Endothelial cell of umbilical vein (primary cell): Measurements from ENCODE around the gene IL25.
"Not testable (repeated sequence)": the region's sequence is repeated elsewhere in the genome, so short reads cannot be mapped to it uniquely, and the experiment has no call there.

ENCODE experiments used
- EZH2 ChIP-seq: IDR thresholded peaks from 2 replicates; pipeline ENCODE4 v1.6.1; 2012; ENCODE audit warnings: borderline replicate concordance, low read depth, mild to moderate bottlenecking, moderate library complexity, low read length, inconsistent platforms; ENCODE audit not compliant: severe bottlenecking
- POLR2A ChIP-seq: IDR thresholded peaks from 2 replicates; pipeline ENCODE4 v1.6.1; 2012; ENCODE audit warnings: low read depth, mild to moderate bottlenecking, control low read depth, low read length
- POLR2AphosphoS5 ChIP-seq: IDR thresholded peaks from 2 replicates; pipeline ENCODE4 v1.6.1; 2012; ENCODE audit warnings: low read depth, mild to moderate bottlenecking, control low read depth, low read length, moderate library complexity; ENCODE audit not compliant: insufficient read depth
- TF ChIP-seq, protein P1 (sequence below), 2 donors: IDR thresholded peaks; 1 replicate in 1 of 2; 2 replicates in 1 of 2; pipeline ENCODE4 v1.5.1; 2011; ENCODE audit warnings: low read length in 2 of 2, mild to moderate bottlenecking in 2 of 2, moderate library complexity in 2 of 2, control low read depth in 1 of 2, inconsistent platforms in 1 of 2, low read depth in 1 of 2; ENCODE audit not compliant: insufficient read depth in 1 of 2; ENCODE audit errors: extremely low read depth in 1 of 2

DNA sequence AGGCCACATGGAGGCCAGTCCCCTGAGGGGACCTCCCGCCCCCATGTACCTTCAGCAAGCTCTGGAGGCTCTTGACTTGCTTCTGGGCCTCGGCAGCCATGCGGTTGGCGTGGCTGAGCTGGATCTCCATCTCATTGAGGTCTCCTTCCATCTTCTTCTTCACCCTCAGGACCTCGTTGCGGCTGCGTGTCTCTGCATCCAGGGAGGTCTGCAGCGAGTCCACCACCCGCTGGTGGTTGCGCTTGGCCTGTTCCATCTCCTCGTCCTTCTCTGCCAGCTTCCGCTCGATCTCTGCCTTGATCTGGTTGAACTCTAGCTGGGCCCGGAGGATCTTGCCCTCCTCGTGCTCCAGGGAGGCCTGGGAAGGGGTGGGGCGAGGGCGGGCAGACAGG is 13.7 kb downstream of the IL25 start:
- not testable (repeated sequence) for TF ChIP-seq POLR2A, POLR2AphosphoS5, EZH2
- TF ChIP-seq, protein P1, sequence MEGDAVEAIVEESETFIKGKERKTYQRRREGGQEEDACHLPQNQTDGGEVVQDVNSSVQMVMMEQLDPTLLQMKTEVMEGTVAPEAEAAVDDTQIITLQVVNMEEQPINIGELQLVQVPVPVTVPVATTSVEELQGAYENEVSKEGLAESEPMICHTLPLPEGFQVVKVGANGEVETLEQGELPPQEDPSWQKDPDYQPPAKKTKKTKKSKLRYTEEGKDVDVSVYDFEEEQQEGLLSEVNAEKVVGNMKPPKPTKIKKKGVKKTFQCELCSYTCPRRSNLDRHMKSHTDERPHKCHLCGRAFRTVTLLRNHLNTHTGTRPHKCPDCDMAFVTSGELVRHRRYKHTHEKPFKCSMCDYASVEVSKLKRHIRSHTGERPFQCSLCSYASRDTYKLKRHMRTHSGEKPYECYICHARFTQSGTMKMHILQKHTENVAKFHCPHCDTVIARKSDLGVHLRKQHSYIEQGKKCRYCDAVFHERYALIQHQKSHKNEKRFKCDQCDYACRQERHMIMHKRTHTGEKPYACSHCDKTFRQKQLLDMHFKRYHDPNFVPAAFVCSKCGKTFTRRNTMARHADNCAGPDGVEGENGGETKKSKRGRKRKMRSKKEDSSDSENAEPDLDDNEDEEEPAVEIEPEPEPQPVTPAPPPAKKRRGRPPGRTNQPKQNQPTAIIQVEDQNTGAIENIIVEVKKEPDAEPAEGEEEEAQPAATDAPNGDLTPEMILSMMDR (IDR thresholded peaks at IDR 0.05; ENCODE audit: extremely low read depth in 1 of 2, insufficient read depth in 1 of 2, low read depth in 1 of 2, low read length in 2 of 2), result not testable (repeated sequence)
